GM12872 (cell line): ENCODE data around the gene ZNF385D.

Source experiments
- CTCF ChIP-seq: IDR thresholded peaks from 3 replicates; pipeline ENCODE4 v1.5.1; 2011; ENCODE audit warnings: low read depth, mild to moderate bottlenecking, low read length, moderate library complexity; ENCODE audit not compliant: insufficient read depth

The ZNF385D gene

GRCh38 chr3:21750831-21751391 lies at the start of gene ZNF385D:
Gene ZNF385D, minus strand, starts transcription at chr3:21751210. Its CDS starts 294 bp downstream, at chr3:21750916.
- TF ChIP-seq CTCF = no peak

- no peak for TF ChIP-seq CTCF
Observed at GRCh38 chr3:21798356-21799088, 47.5 kb upstream of the ZNF385D start.

GRCh38 chr3:21795921-21796320 lies 44.9 kb upstream of the ZNF385D start:
- TF ChIP-seq CTCF = no peak

- TF ChIP-seq CTCF = no peak
Observed at GRCh38 chr3:21795152-21795837, 44.3 kb upstream of the ZNF385D start.

GRCh38 chr3:21794291-21794690 lies 43.3 kb upstream of the ZNF385D start:
- no peak for TF ChIP-seq CTCF

- no peak for TF ChIP-seq CTCF
Observed at GRCh38 chr3:21792176-21792575, 41.2 kb upstream of the ZNF385D start.

- TF ChIP-seq CTCF = no peak
Observed at GRCh38 chr3:21791356-21791755, 40.3 kb upstream of the ZNF385D start.
